ENCODE data around the gene PTPRQ.

DNA sequence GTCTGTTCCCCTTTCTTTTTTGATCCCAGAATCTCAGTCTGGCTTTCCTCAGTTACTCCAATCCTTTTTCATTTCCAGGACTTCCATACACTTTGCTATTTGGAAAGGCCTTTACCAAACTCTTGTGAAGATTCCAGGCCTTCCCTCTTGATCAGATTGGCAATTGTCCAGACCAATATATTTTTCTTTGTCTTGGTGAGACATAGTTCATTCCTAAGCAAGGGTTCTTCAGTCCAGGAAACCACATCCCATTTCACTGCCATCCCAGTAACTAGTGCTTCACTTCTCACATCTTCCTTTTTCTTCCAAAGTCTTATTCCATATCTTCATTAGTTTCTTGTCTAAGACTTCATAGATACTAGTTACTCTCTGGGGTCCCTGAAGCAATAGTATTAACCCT, 2.1 kb upstream of the PTPRQ start:
- no peak for TF ChIP-seq CTCF (IDR thresholded peaks at IDR 0.05)
- no peak for TF ChIP-seq POLR2A (IDR thresholded peaks at IDR 0.05)

Measured in tibial nerve (tissue), 3 donors.